T-helper 17 cell (primary cell): Measurements from ENCODE around the gene ARHGAP4. TPM values are rescaled to one million over a fixed set of nuclear protein-coding genes. Genes with fewer than 3 reads are reported as not detected.
A peak's percentile ranks its signal among the peaks of the same experiment; 100 is the strongest.

Experiments
- ATAC-seq: fragments of 150-1000 bp; cut with Tn5 transposase; 2 replicates; pipeline ENCODE4 v1.10.0; 2021; ENCODE audit warnings: mild to moderate bottlenecking, moderate library complexity
- DNase-seq, 3 donors: peaks; one replicate each; pipeline versions ENCODE4 v3.0.0 to v3.0.0-alpha.2; 2020 to 2021
- H3K9me3 ChIP-seq: one replicate; pipeline ENCODE4 v1.7.0; 2013; ENCODE audit warnings: low read length, mild to moderate bottlenecking; ENCODE audit not compliant: control insufficient read depth, poor library complexity, severe bottlenecking
- H3K27ac Mint-ChIP-seq: one replicate; pipeline ENCODE4 v1.8.0; 2022; ENCODE audit warnings: mild to moderate bottlenecking, moderate library complexity, mixed read lengths
- H3K27me3 Mint-ChIP-seq: one replicate; pipeline ENCODE4 v1.8.0; 2022; ENCODE audit warnings: mixed read lengths
- H3K36me3 Mint-ChIP-seq: one replicate; pipeline ENCODE4 v1.8.0; 2022; ENCODE audit warnings: low read depth, mixed read lengths
- H3K4me1 Mint-ChIP-seq: one replicate; pipeline ENCODE4 v1.8.0; 2022; ENCODE audit warnings: mild to moderate bottlenecking, mixed read lengths
- H3K4me3 Mint-ChIP-seq: one replicate; pipeline ENCODE4 v1.8.0; 2022; ENCODE audit warnings: mild to moderate bottlenecking, moderate library complexity, mixed read lengths
- total RNA-seq, 4 donors: library from RNA in 2 of 4; stranded (reverse) in 2 of 4; gene quantifications; one replicate each; pipeline ENCODE4 v1.2.3 and lab custom pipeline; 2022 to 2026

ARHGAP4 gene
- total RNA-seq (100 to 1,000 TPM; 374 to 404 TPM), total RNA-seq (lab: John Stamatoyannopoulos, UW) (302 to 493 reads per million in 2 donors)

DNA sequence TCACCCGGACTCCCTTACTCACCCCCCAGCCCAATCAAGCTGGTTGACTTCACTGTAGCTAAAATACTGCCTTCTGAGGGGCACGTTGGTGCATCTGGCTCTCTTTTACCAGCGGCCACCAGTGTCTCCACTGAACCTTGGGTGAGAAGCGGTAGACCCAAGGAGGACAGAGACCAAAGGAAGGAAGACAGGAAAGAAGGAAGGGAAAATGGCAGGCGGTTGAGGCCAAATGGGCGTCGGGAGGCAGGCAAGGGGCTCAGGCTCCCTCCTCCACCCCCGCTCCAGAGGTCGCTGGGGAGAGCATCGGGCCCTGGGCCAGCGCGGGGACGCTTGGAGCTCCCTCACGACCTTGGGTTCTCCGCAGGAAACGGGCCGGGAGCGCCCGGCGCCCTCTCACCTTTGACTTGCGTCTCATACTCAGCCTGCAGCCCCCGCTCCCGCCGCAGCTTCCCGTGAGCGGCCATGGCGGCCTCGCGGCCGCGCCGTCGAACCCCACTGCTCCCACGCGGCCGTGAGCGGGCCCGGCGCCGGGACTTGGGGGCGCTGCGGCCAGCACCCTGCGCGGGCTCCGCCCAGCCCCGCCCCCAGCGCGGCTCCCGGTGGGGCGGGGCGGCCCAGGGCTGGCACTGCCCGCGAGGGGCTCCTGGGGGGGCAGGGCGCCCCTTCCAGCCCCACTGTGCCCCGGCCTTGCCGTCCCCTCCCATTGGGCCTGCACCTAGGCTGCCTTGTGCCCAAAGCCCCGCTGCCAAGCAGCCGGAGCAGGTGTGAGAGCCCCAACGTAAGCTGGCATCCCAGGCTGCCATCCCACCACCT is at the start of gene ARHGAP4:
ARHGAP4 (minus strand) TSS at position 526 of the 813 bp plus-strand sequence; CDS start at position 464, 62 bp downstream.
- no peak for ATAC-seq
- Mint-ChIP-seq H3K36me3 (no peaks in the 10 kb centered on the region), H3K27ac (peak within 1 kb of the TSS; percentile 95), H3K4me3 (peak within 1 kb of the TSS; percentile 92), H3K27me3 (no peaks in the 10 kb centered on the region), H3K4me1 (peaks cover 19% of the 10 kb centered on the region)
- peak in 2 of 3 donors; percentile 29 to 36 for DNase-seq
- H3K9me3 ChIP-seq: no peaks in the 10 kb centered on the region

- Mint-ChIP-seq H3K27me3 (no peaks in the 10 kb centered on the region), H3K4me3 (peak overlapping the region; percentile 85), H3K36me3 (peaks cover 2% of the 10 kb centered on the region), H3K27ac (peak overlapping the region; percentile 81), H3K4me1 (peaks cover 13% of the 10 kb centered on the region)
- no peaks in the 10 kb centered on the region for H3K9me3 ChIP-seq
- DNase-seq: no peak
- no peak for ATAC-seq
Measured at GRCh38 chrX:153974726-153975286, 48.7 kb upstream of the ARHGAP4 start.

- Mint-ChIP-seq H3K4me3 (peak overlapping the region; percentile 85), H3K4me1 (peaks cover 13% of the 10 kb centered on the region), H3K27me3 (no peaks in the 10 kb centered on the region), H3K27ac (peak overlapping the region; percentile 81), H3K36me3 (peaks cover 2% of the 10 kb centered on the region)
- DNase-seq (no peak), ATAC-seq (no peak)
- no peaks in the 10 kb centered on the region for H3K9me3 ChIP-seq
Measured at GRCh38 chrX:153974003-153974725, 48.1 kb upstream of the ARHGAP4 start.

DNA sequence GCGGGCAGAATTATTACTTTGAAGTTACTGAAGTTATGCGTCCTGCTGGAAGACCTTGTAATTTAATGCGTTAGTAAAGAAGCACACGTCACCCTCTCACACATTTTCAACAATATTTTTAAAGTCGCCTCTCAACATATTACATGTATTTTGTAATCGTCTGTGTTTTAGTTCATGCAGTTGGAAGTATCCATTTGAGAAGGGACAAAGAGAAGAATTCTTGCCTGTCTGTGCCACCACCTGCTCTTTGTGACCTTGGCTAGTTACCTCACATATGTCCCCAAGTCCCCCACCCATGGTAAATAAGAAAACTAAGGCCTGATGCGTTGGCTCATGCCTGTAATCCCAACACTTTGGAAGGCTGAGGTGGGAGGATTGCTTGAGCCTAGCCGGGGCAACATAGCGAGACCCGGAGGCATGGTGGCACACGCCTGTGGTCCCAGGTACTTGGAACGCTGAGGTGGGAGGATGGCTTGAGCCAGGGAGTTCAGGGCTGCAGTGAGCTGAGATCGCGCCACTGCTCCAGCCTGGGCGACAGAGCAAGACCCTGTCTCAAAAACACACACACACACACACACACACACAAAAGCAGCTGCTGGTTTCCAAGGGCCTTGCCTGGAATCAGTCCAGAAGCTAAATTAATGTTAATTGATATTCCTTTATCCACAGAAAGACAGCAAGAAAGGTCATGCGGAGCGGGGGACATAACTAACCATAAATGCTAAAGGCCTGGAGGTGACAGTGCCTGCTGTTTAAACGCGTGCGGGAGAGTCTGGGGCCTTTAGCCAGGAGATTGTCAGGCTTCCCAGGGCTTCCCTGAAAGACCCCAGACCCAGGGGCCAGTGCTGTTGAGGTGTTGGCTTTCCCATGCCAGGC is 47.3 kb upstream of the ARHGAP4 start:
- H3K4me1 Mint-ChIP-seq: peaks cover 13% of the 10 kb centered on the region
- peak overlapping the region; percentile 85 for H3K4me3 Mint-ChIP-seq
- ATAC-seq (no peak), DNase-seq (no peak)
- peak overlapping the region; percentile 81 for H3K27ac Mint-ChIP-seq
- H3K9me3 ChIP-seq: no peaks in the 10 kb centered on the region
- peaks cover 2% of the 10 kb centered on the region for H3K36me3 Mint-ChIP-seq
- H3K27me3 Mint-ChIP-seq: no peaks in the 10 kb centered on the region

GRCh38 chrX:153972368-153973126 is 46.5 kb upstream of the ARHGAP4 start, which contains the start of gene TMEM187:
Gene TMEM187, plus strand, starts transcription at chrX:153972754. Its CDS starts 9,309 bp downstream, at chrX:153982063.
- ATAC-seq: peak; percentile 62
- H3K36me3 Mint-ChIP-seq: peaks cover 2% of the 10 kb centered on the region
- H3K27me3 Mint-ChIP-seq: no peaks in the 10 kb centered on the region
- H3K4me1 Mint-ChIP-seq: peaks cover 20% of the 10 kb centered on the region
- peak within 1 kb of the TSS; percentile 99 for H3K27ac Mint-ChIP-seq
- peak; percentile 77 to 83 (median 81) for DNase-seq
- H3K4me3 Mint-ChIP-seq: peak within 1 kb of the TSS; percentile 99
- no peaks in the 10 kb centered on the region for H3K9me3 ChIP-seq

DNA sequence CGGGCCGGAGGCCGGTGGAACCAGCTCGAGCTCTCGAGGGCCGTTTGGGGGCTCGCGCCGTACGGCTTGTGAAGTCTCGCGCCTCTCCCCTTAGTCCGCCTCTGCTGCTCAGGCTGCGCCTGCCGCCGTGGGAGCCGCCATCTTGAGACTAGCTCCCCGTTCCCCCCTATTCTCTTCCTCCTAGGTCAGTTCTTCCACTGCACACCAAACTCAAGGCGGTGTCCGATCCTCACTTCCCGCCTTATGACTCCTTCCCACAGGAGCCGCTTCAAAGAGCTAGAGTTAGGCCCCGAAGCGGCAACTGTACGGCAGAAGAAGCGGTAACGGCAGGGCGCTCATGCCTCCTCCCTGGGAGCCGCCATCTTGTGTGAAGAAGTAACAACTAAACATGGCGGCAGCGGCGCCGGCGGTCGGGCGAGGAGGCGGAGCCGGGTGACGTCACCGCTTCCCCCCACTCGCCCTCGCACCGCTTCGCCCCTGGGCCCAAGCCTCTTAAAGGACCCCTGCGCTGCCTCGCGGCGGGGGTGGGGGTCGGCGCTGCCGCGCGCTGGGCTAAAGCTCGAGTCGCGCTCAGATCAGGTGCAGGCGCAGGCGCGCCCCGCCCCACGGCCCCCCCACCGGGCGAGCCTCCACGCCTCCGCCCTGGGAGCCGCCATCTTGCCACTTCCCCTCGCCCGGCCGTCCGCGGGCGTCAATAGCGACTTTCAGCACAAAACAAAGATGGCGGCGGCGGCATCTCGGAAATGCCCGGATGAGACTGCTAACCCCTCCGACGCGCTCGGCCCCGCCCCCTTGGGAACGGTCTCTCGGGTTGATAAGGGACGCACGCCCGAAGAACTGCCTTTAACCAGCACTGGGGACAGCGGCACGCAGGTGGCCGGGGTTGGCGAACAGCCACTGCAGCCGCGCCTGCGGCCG is 45.6 kb upstream of the ARHGAP4 start, which contains the start of gene HCFC1:
HCFC1 (minus strand) TSS at position 369 of the 918 bp plus-strand sequence. CDS start 978 bp downstream, outside the sequence.
- Mint-ChIP-seq H3K27me3 (no peaks in the 10 kb centered on the region), H3K27ac (peak within 1 kb of the TSS; percentile 99), H3K36me3 (peaks cover 2% of the 10 kb centered on the region), H3K4me3 (peak within 1 kb of the TSS; percentile 99), H3K4me1 (peaks cover 25% of the 10 kb centered on the region)
- no peaks in the 10 kb centered on the region for H3K9me3 ChIP-seq
- ATAC-seq (peak; percentile 54), DNase-seq (peak; percentile 76 to 85 (median 79))

DNA sequence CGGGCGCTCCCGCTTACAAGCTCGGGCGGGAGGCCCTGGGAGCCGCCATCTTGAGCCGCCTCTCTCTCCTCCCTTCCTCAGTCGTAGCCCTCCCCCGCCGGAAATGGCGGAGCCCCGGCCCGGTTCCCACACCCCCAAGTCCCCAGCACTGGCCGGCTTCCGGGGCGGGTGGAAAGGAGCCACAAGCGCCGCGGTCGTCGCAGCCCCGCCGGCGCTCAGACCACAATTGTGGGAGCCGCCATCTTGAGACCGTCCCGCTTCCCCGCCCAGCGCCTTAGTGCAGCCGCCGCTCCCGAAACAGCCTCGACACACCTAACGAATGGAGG is 45.0 kb upstream of the ARHGAP4 start:
- peak overlapping the region; percentile 99 for H3K4me3 Mint-ChIP-seq
- H3K9me3 ChIP-seq: no peaks in the 10 kb centered on the region
- no peaks in the 10 kb centered on the region for H3K27me3 Mint-ChIP-seq
- ATAC-seq (peak; percentile 57), DNase-seq (peak; percentile 76 to 81 (median 76))
- H3K27ac Mint-ChIP-seq: peak overlapping the region; percentile 99
- peaks cover 2% of the 10 kb centered on the region for H3K36me3 Mint-ChIP-seq
- H3K4me1 Mint-ChIP-seq: peaks cover 25% of the 10 kb centered on the region

GRCh38 chrX:153970357-153971123 is 44.5 kb upstream of the ARHGAP4 start:
- DNase-seq (no peak), ATAC-seq (peak; percentile 12)
- H3K36me3 Mint-ChIP-seq: peaks cover 2% of the 10 kb centered on the region
- no peaks in the 10 kb centered on the region for H3K27me3 Mint-ChIP-seq
- no peaks in the 10 kb centered on the region for H3K9me3 ChIP-seq
- H3K4me1 Mint-ChIP-seq: peaks cover 22% of the 10 kb centered on the region
- peak overlapping the region; percentile 99 for H3K27ac Mint-ChIP-seq
- H3K4me3 Mint-ChIP-seq: peak overlapping the region; percentile 99

DNA sequence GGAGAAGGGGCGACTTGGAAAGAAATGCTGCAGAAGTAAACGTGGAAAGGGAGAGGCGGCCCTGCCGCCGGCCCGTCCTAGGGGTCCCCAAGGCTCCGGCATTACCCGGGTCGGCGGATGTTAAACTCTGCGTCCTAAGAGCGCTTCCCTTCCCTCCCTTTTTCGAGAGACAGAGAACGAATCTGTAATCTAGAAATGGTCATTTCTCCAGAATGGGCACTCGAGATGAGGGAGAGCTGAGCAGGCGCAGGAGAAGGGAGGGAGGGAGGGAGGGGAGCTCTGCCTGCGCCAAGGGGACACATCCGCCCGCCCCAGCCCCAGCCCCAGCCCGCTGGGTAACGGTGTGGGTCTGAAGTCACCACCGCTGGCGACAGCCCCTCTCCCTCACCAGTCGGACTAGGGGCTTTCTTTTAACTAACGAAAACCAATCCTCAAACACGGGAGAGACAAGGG is 43.9 kb upstream of the ARHGAP4 start:
- DNase-seq (no peak), ATAC-seq (no peak)
- Mint-ChIP-seq H3K4me1 (peaks cover 22% of the 10 kb centered on the region), H3K4me3 (peak overlapping the region; percentile 99), H3K36me3 (peaks cover 2% of the 10 kb centered on the region), H3K27ac (peak overlapping the region; percentile 94), H3K27me3 (no peaks in the 10 kb centered on the region)
- no peaks in the 10 kb centered on the region for H3K9me3 ChIP-seq

DNA sequence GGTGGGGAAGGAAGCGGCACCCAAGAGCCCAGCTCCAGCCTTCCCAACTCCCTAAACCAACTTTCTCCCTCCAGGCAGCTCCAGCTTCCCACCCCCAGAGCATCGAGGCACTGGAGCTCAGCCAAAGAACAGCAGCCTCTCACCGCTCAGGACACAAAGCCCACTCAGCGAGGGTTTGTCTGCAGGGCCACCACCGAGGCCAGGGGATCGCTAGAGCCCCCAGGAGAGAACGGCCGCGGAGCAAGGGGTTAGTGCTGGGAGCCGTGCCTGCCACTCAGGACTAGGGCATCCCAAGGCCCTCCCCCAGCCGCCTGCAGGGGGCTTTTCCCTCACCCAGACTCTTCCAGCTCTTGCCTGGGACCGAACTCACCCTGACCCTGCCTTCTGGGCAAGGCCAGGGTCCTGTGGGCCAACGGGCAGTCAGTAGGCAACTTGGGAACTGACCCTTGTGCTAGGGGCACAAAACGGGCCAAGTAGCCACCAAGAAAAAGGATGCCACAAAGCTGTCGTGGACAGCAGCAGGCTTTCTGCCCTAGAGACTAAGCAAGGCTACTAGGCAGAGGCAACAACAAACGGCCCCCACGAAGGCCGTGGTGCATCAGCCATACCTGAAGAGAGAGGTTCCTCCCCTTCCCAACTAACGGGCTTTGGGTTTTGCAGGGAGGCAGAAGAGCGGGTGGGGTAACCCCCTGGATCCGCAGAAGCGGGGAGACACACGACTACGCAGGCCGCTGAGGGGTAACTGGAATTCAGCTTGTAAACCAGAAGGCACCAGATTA is 43.2 kb upstream of the ARHGAP4 start:
- Mint-ChIP-seq H3K27me3 (no peaks in the 10 kb centered on the region), H3K4me3 (peak overlapping the region; percentile 99), H3K36me3 (peaks cover 2% of the 10 kb centered on the region), H3K27ac (peak overlapping the region; percentile 94), H3K4me1 (peaks cover 18% of the 10 kb centered on the region)
- DNase-seq (no peak), ATAC-seq (no peak)
- H3K9me3 ChIP-seq: no peaks in the 10 kb centered on the region
